ENCODE data around the gene ACTN4. TPM values are rescaled to one million over a fixed set of nuclear protein-coding genes. Genes with fewer than 3 reads are reported as not detected.

The ACTN4 gene
- total and polyA plus RNA-seq, 3 donors from 2014 or later = 112 to 158 (median 135) TPM

DNA sequence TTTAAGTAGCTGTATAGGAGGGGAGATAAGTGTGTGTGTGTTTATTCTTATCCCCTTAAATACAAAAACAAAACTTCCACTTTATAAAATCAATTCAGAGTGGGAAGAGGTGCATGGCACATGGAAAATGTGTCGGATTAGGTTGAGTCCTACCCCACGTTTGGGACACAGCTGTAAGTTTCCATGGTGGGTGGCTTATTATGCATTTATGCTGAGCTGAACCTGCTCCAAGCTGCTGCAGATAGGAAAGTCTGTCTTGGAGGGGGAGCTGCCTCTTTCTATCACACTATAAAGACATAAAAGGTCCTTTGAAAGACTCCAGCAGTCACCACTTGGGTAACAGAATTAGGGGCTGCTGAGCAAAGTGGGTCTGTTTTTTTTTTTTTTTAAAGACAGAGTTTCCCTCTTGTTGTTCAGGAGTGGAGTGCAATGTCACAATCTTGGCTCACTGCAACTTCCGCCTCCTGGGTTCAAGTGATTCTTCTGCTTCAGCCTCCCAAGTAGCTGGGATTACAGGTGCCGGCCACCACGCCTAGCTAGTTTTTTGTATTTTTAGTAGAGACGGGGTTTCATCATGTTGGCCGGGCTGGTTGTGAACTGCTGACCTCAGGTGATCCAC lies 15.2 kb downstream of the ACTN4 start:
- Histone ChIP-seq H3K27ac (peak overlapping the region; percentile 77 to 89), H3K4me3 (no peak overlapping the region), H3K36me3 (ENCODE audit: low read depth, missing control alignments) (no peaks in the 10 kb centered on the region), H3K9me3 (no peaks in the 10 kb centered on the region), H3K27me3 (no peaks in the 10 kb centered on the region), H3K4me1 (peaks cover 94% of the 10 kb centered on the region)
- no peak for TF ChIP-seq CTCF (IDR thresholded peaks at IDR 0.05)
- TF ChIP-seq POLR2A (IDR thresholded peaks at IDR 0.05) = no peak
- intact Hi-C loops (cut with DNase I; ENCODE audit: low total_unique reads) = no loop called here
- WGBS, 2 donors = 62 to 66% methylated on average over 6 to 7 of the region's 7 CpGs
- no peak for DNase-seq

- no peak for TF ChIP-seq CTCF (IDR thresholded peaks at IDR 0.05)
- TF ChIP-seq POLR2A (IDR thresholded peaks at IDR 0.05) = no peak
- no peak for DNase-seq
- 54 to 73% methylated on average over 18 to 22 of the region's 22 CpGs for WGBS, 2 donors
- peak overlapping the region; percentile 77 to 80 for H3K27ac ChIP-seq
- no peaks in the 10 kb centered on the region for H3K9me3 ChIP-seq
- intact Hi-C loops (cut with DNase I; ENCODE audit: low total_unique reads) = no loop called here
- H3K36me3 ChIP-seq (ENCODE audit: low read depth, missing control alignments) = no peaks in the 10 kb centered on the region
- peaks cover 94% of the 10 kb centered on the region for H3K4me1 ChIP-seq
- no peak overlapping the region for H3K4me3 ChIP-seq
- H3K27me3 ChIP-seq = no peaks in the 10 kb centered on the region
Measured at GRCh38 chr19:38663156-38663651, 15.8 kb downstream of the ACTN4 start.

DNA sequence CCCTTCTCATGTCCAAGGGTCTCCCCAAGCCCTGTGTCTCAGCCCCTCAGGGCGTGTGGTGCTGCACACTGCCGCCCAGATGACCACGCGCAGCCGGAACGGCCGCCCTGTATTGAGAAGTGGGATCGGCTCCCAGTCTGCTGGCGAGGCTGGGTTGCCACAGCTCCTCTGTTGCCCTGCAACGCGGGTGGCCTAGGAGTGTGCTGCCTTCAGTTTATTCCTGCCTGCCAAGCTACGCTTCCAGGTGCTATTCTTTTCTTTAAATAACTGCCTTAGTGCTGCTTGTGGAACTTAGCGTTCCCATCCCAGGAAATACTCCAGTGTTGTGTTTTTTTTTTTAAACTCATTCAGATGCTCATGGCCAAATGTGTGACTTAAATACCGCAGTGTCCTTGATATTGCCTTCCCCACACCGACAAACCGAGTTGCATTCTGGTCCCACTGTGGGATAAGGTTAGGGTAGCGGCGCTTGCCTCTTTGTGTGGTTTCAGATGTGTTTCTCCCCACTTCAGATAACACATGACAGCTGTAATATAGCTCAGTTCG lies 16.6 kb downstream of the ACTN4 start:
- TF ChIP-seq CTCF (IDR thresholded peaks at IDR 0.05) (no peak), POLR2A (IDR thresholded peaks at IDR 0.05) (no peak)
- Histone ChIP-seq H3K27me3 (no peaks in the 10 kb centered on the region), H3K9me3 (no peaks in the 10 kb centered on the region), H3K4me3 (no peak overlapping the region), H3K36me3 (ENCODE audit: low read depth, missing control alignments) (no peaks in the 10 kb centered on the region), H3K4me1 (peaks cover 86% of the 10 kb centered on the region), H3K27ac (peak overlapping the region; percentile 77 to 80)
- DNase-seq = peak; percentile 50
- 25 to 30% methylated on average over 8 to 19 of the region's 19 CpGs for WGBS, 2 donors
- intact Hi-C loops (cut with DNase I; ENCODE audit: low total_unique reads) = no loop called here

GRCh38 chr19:38664503-38665211 lies 17.2 kb downstream of the ACTN4 start:
- intact Hi-C loops (cut with DNase I; ENCODE audit: low total_unique reads) = no loop called here

More at GRCh38 chr19:38664503-38665211, 17.2 kb downstream of the ACTN4 start:
- no peaks in the 10 kb centered on the region for H3K36me3 ChIP-seq (ENCODE audit: low read depth, missing control alignments)
- WGBS, 2 donors = 36 to 48% methylated on average over 5 to 7 of the region's 7 CpGs
- H3K4me3 ChIP-seq = no peak overlapping the region
- H3K27me3 ChIP-seq = no peaks in the 10 kb centered on the region
- H3K9me3 ChIP-seq = no peaks in the 10 kb centered on the region
- peak overlapping the region; percentile 65 to 77 for H3K27ac ChIP-seq
- no peak for DNase-seq
- no peak for TF ChIP-seq CTCF (IDR thresholded peaks at IDR 0.05)
- TF ChIP-seq POLR2A (IDR thresholded peaks at IDR 0.05) = no peak
- H3K4me1 ChIP-seq = peaks cover 79% of the 10 kb centered on the region
